Epidermal melanocyte (primary cell): ENCODE measurements around the gene PPA1.
"Not testable (repeated sequence)": the region's sequence is repeated elsewhere in the genome, so short reads cannot be mapped to it uniquely, and the experiment has no call there.

Source experiments
- DNase-seq: peaks from one replicate; pipeline ENCODE4 v3.0.0; 2011; ENCODE audit warnings: low spot score; ENCODE audit not compliant: insufficient read length

PPA1 gene

DNA sequence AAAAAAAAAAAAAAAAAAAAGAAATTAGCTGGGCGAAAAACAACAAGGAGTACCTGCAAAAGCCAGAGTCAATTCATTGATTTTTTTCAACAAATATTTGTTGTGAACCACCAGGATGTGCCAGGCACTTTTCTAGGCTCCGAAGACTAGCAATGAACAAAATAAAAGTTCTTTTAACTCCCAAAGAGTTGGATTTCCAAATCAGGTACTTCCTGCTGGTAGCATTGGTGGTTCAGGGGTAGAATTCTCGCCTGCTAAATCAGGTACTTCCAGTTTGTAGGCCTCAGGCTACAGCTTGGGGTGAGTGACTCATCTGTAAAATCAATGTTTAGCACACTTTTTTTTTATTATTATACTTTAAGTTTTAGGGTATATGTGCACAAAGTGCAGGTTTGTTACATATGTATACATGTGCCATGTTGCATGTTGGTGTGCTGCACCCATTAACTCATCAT lies 10.9 kb downstream of the PPA1 start:
- DNase-seq = no peak

DNA sequence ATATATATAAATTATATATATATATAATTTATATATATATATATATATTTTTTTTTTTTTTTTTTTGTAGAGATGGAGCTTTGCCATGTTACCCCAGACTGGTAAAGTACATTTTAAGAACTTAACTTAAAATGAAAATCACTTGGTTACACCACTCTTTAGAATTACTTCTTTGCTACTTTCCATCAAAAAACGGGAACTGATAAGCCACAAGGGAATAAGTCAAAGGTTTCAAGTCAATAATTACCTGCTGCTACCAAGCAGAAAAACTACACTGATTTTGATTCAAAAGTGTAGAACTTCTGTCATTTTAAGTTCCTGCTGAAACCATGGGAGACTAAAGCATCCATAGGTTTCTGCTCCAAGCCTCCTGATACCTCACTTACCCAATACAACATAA lies 12.2 kb downstream of the PPA1 start:
- DNase-seq = no peak

GRCh38 chr10:70212879-70213278 lies 20.4 kb downstream of the PPA1 start:
- DNase-seq = no peak

- no peak for DNase-seq
These were observed 21.0 kb downstream of the PPA1 start for GRCh38 chr10:70212277-70212676.

GRCh38 chr10:70206762-70207161 lies 26.5 kb downstream of the PPA1 start:
- DNase-seq = no peak

- DNase-seq = no peak
These were observed 32.1 kb downstream of the PPA1 start for GRCh38 chr10:70201105-70201504.

GRCh38 chr10:70198696-70199466 lies 34.3 kb downstream of the PPA1 start:
- DNase-seq = no peak

DNA sequence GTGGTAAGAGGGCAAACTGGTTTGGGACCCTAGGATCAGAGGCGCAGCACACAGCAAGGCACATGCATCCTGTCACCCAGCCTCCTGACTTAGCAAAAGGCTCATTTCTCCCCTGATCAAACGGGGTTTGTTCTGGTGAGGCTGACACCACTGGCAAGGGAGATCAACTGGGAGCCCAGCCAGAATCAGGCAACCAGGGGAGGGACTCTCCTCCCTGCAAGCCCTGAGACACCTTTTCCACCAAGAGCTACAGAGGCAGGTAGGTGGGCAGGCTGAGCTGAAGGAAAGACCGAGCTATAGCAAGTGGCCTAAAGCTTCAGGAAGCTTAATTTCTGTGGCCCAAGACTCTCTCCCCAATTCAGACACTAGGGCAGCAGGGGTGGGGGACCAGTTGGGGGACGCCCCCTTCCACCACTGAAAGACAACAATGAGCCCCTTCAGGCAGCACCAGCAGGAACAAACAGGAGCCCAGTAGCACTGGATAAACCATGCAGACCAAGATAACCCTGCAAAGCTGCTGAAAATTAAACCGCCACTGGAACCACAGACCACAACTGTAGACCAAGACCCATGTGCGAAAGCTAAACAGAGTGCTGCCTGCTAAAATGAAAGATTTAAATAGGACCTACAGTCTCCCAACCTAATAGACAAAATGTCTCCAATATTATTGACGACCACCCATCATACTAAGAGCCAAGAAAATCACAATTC lies 35.8 kb downstream of the PPA1 start:
- DNase-seq = no peak

GRCh38 chr10:70193391-70193844 lies 39.8 kb downstream of the PPA1 start:
- no peak for DNase-seq

DNA sequence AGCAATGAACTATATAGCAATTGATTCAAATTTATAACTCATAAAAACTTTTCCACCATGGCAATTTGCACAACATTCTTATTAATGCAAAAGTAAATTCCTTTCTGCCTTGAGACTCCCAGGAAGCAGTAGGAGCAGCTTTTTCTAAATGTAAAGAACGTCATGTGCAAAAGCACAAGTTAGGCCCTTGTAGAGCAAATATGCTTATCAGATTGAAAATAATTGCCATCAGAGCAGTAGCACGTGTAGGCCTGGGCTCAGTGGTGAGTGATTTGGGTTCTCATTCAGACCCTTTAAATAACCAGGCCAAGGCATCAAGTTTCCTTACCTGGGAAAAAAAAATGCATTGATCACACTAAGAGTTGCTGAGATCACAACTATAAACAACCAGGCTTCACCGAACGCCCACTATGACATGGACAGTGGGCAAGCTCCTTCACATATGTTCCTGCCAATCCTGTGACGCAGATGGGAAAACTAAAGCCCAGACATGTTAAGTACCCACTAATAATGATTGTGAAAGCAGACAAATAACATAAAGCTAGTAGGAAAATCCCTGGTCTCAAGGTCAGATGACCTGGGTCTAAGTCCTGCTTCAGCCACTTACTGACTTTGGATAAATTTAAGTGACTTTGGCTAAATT lies 40.8 kb downstream of the PPA1 start:
- no peak for DNase-seq

DNA sequence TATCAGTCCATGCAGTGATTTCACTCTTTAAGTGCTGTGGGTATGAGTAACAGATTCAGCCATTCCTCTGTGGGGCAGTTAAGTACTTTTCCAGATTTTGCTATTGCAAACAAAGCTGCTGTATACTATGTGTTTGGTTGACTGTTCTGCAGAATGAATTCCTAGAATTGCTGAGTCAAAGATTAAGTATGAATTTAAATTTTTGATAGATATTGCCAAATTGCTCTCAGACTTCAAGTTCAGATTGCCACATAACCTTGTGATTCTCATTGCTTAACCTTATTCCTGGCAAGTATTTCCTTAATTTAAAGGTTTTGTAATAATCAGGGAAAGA lies 41.3 kb downstream of the PPA1 start:
- DNase-seq = peak; percentile 29

GRCh38 chr10:70191161-70191971 lies 41.9 kb downstream of the PPA1 start:
- DNase-seq = no peak

GRCh38 chr10:70190581-70190980 lies 42.6 kb downstream of the PPA1 start:
- no peak for DNase-seq

GRCh38 chr10:70190102-70190501 lies 43.1 kb downstream of the PPA1 start:
- DNase-seq = no peak

GRCh38 chr10:70188768-70189167 lies 44.5 kb downstream of the PPA1 start:
- DNase-seq = no peak

GRCh38 chr10:70186571-70186970 lies 46.7 kb downstream of the PPA1 start:
- no peak for DNase-seq

DNA sequence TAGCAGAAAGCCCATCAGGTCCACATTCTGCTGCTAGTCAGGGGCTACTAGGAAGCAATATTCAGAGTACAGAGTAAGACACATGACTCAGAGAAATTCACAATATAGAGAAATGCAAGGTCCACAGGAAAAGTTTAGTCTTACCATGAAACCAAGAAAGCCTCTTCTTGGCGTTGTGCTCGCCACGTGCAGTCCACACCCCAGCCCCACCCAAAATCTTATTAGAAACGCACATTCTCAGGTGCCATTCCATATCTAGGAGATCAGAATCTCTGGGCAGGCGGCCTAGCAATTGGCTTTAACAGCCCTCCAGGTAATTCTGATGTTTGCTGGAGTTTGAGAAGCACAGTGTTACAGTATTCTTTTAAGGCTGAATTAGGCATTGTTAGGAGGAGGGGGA lies 47.1 kb downstream of the PPA1 start:
- DNase-seq = no peak

DNA sequence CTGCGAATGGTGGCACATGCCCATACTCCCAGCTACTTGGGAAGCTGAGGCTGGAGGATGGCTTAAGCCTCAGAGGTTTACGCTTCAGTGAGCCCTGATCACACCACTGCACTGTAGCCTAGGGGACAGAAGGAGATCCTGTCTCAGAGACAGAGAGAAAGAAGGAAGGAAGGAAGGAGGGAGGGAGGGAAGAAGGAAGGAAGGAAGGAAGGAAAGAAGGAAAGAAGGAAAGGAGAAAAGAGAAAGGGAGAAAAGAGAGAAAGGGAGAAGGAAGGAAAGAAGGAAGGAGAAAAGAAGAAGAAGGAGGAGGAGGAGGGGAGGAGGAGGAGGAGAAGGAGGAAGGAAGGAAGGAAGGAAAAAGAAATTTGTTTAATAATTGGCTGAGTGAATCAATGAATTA lies 49.9 kb downstream of the PPA1 start:
- DNase-seq = no peak

DNA sequence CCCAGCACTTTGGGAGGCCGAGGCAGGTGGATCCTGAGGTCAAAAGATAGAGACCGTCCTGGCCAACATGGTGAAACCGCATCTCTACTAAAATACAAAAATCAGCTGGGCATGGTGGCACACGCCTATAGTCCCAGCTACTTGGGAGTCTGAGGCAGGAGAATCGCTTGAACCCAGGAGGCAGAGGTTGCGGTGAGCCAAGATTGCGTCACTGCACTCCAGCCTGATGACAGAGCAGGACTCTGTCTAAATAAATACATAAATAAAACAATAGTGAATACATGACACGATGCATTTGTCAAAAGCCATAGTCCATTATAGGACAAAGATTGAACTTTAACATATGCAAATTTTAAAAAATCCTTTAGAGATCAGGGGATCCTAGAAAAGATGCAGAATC lies 54.0 kb downstream of the PPA1 start:
- not testable (repeated sequence) for DNase-seq

DNA sequence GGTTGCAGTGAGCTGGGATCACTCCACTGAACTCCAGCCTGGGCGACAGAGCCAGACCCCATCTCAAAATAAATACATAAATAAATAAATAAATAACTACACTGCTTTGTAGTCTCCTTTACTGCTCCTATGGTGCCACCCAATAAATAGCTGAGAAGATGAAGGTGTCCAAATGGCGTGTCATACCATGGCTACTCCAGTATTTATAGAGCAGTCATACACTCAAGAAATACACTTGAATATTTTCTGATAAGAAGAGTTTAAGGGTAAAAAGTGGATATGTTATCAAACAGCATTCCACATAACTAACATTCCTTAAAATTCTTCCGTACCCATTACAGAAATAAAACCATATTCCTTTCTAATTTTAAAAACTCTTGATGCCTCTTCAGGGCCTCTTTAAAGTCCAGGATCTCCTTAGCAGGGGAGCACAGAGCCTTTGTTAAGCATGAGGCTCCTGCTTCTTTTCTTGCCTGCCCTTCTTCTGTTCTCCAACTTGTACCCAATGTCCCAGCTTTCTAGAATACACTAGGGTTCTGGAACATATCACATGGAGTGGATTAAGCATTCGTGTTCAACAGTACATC lies 55.0 kb downstream of the PPA1 start:
- DNase-seq = no peak

GRCh38 chr10:70176441-70176840 lies 56.8 kb downstream of the PPA1 start:
- DNase-seq = no peak
